ENCODE data around the gene CTXN3. TPM values are rescaled to one million over a fixed set of nuclear protein-coding genes. Genes with fewer than 3 reads are reported as not detected.

The CTXN3 gene
- not detected in 2 replicates for total RNA-seq (2014; rRNA removed; shearing (Covaris generic))
- not detected in 2 replicates for polyA plus RNA-seq (2015; cell fraction: cytosol; rRNA removed)
- not detected in 2 replicates for polyA plus RNA-seq (2015; cell fraction: nucleus; rRNA removed)

- in situ Hi-C loops (cut with HindIII; ENCODE audit: low pct_unique_long_range_greater_than_20kb, low sequenced_read_pairs) = no loop called here
- DNase-seq (ENCODE audit: low read depth, low spot score) = no peak
These were observed at the start of gene CTXN3 for GRCh38 chr5:127649018-127649439. Gene CTXN3, plus strand, starts transcription at chr5:127649082. Its CDS starts 8,440 bp downstream, at chr5:127657522.

DNA sequence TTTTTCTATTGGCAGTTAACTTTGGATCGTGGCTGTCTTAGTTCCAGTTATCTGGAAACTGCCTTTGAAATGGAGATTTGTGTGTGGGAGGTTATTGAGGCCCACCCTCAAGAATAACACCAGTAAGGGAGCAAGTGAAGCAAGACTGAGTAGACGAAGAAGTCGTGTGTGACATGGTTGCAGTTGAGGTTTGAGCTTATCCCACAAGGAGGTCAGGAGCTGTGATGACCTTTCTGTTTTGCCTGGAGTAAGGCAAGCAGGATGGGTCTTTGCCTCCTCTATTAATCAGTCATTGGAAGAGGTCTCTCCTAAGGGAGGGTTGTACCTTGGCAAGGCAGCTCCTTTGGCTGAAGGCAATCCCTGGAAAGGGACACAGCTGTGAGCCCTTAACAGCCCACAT lies 49.6 kb upstream of the CTXN3 start:
- in situ Hi-C loops (cut with HindIII; ENCODE audit: low pct_unique_long_range_greater_than_20kb, low sequenced_read_pairs) = no loop called here
- DNase-seq (ENCODE audit: low read depth, low spot score) = no peak

GRCh38 chr5:127599847-127600246 lies 49.0 kb upstream of the CTXN3 start:
- no peak for DNase-seq (ENCODE audit: low read depth, low spot score)
- in situ Hi-C loops (cut with HindIII; ENCODE audit: low pct_unique_long_range_greater_than_20kb, low sequenced_read_pairs) = no loop called here

- in situ Hi-C loops (cut with HindIII; ENCODE audit: low pct_unique_long_range_greater_than_20kb, low sequenced_read_pairs) = no loop called here
These were observed 47.8 kb upstream of the CTXN3 start for GRCh38 chr5:127601111-127601510.

GRCh38 chr5:127601601-127602000 lies 47.3 kb upstream of the CTXN3 start:
- DNase-seq (ENCODE audit: low read depth, low spot score) = no peak
- in situ Hi-C loops (cut with HindIII; ENCODE audit: low pct_unique_long_range_greater_than_20kb, low sequenced_read_pairs) = no loop called here

More at GRCh38 chr5:127601111-127601510, 47.8 kb upstream of the CTXN3 start:
- DNase-seq (ENCODE audit: low read depth, low spot score) = no peak

- no peak for DNase-seq (ENCODE audit: low read depth, low spot score)
- in situ Hi-C loops (cut with HindIII; ENCODE audit: low pct_unique_long_range_greater_than_20kb, low sequenced_read_pairs) = no loop called here
These were observed 46.4 kb upstream of the CTXN3 start for GRCh38 chr5:127602481-127602880.

- DNase-seq (ENCODE audit: low read depth, low spot score) = no peak
- in situ Hi-C loops (cut with HindIII; ENCODE audit: low pct_unique_long_range_greater_than_20kb, low sequenced_read_pairs) = no loop called here
These were observed 45.7 kb upstream of the CTXN3 start for GRCh38 chr5:127602896-127603844.

DNA sequence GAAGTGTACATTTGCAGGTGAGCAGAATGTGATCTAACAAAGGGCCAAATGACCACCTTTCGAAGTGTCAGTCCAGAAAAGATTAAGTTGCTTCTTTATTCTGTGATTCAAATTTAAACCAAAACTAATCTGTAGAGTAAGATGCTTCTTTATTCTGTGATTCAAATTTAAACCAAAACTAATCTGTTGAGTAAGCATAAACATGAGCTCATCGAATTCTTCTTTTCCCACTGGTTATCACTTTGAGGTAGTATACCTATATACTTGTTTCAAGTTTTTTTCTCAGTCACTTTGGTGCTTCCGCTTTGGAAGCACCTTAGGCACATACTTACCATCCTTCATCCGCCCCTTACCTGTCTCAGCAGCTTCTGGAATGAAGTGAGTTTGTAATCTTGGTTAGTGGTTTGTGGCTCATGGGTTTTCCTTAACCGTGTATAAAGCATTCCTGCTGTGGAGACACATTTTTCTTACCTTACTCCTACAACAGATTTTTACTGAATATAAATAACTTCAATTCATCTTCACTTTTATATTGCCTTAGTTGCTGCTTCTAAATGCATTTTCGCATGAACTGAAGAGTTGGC lies 40.7 kb upstream of the CTXN3 start:
- in situ Hi-C loops (cut with HindIII; ENCODE audit: low pct_unique_long_range_greater_than_20kb, low sequenced_read_pairs) = no loop called here
- no peak for DNase-seq (ENCODE audit: low read depth, low spot score)

GRCh38 chr5:127609011-127609410 lies 39.9 kb upstream of the CTXN3 start:
- no peak for DNase-seq (ENCODE audit: low read depth, low spot score)
- in situ Hi-C loops (cut with HindIII; ENCODE audit: low pct_unique_long_range_greater_than_20kb, low sequenced_read_pairs) = no loop called here

DNA sequence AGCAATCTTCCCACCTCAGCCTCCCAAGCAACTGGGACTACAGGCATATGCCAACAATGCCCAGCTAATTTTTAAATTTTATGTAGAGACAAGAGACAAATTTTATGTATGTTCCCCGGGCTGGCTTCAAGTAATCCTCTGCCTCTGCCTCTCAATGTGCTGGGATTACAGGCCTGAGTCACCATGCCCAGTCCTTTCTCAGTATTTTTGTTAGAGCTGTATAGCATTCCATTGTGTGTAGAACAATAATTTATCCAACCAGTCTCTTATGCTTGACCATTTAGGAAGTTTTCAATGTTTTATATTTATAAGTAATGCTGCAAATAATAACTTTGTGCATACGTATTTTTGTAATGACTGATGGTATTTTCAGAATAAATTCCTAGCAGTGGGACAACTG lies 38.9 kb upstream of the CTXN3 start:
- no peak for DNase-seq (ENCODE audit: low read depth, low spot score)
- in situ Hi-C loops (cut with HindIII; ENCODE audit: low pct_unique_long_range_greater_than_20kb, low sequenced_read_pairs) = no loop called here

GRCh38 chr5:127612441-127613141 lies 36.3 kb upstream of the CTXN3 start:
- no peak for DNase-seq (ENCODE audit: low read depth, low spot score)
- in situ Hi-C loops (cut with HindIII; ENCODE audit: low pct_unique_long_range_greater_than_20kb, low sequenced_read_pairs) = no loop called here

GRCh38 chr5:127615916-127616315 lies 33.0 kb upstream of the CTXN3 start:
- in situ Hi-C loops (cut with HindIII; ENCODE audit: low pct_unique_long_range_greater_than_20kb, low sequenced_read_pairs) = no loop called here
- no peak for DNase-seq (ENCODE audit: low read depth, low spot score)

DNA sequence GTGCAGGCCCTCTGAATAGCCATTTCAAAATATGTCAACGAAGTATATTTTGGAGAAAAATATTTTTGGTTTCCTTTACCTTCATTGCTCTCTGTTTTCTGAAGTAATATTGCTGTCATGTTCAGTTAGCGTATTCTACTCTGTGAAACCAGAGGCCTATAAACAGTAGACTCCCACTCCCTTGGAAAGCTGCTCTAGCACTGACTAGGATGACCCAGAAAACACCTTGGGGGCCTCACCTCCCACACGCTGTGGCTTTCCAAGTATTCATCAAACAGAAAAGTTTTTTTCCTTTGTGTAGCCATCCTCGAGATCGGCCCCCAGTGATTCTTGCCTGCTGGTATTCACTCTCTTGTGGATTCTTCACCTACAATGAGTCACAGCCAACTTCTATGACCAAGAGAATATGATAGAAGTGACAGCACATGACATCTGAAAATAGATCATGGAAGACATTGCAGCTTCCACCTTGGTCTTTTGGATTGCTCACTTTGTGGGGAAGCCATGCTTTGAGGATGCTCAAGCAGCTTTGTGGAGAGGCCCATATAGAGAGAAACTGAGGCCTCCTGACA lies 28.9 kb upstream of the CTXN3 start:
- DNase-seq (ENCODE audit: low read depth, low spot score) = no peak
- in situ Hi-C loops (cut with HindIII; ENCODE audit: low pct_unique_long_range_greater_than_20kb, low sequenced_read_pairs) = no loop called here

- in situ Hi-C loops (cut with HindIII; ENCODE audit: low pct_unique_long_range_greater_than_20kb, low sequenced_read_pairs) = no loop called here
- DNase-seq (ENCODE audit: low read depth, low spot score) = no peak
These were observed 27.1 kb upstream of the CTXN3 start for GRCh38 chr5:127621601-127622325.

DNA sequence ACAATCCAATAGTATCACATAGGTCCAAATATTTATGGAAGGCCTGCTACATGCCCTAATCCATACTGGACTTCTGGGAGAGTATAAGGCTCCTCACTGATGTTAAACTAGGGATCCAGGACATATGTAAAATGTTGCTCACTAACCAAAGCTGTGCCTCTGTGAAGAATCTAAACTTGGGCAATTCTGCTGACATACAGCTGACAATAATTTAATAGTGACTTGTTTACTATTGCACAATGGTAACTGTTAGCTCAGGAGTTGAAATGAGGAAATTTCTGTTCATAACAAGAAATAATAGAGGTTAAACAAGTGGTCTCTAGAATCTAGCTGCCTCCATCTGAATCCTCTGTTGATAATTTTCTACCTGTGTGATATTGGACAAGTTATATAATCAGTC lies 14.9 kb upstream of the CTXN3 start:
- in situ Hi-C loops (cut with HindIII; ENCODE audit: low pct_unique_long_range_greater_than_20kb, low sequenced_read_pairs) = no loop called here
- no peak for DNase-seq (ENCODE audit: low read depth, low spot score)

DNA sequence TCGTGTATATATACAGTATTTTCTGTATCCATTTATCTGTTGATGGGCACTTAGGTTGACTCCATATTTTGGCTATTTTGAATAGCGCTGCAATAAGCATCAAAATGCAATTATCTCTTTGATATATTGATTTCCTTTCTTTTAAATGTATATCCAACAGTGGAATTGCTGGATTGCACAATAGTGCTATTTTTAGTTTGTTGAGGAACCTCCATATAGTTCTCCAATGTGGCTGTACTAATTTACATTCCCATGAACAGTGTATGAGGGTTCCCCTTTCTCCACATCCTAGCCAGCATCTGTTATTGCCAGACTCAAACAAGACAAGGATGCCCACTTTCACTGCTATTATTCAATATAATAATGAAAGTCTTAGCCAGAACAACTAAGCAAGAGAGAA lies 9.1 kb upstream of the CTXN3 start:
- DNase-seq (ENCODE audit: low read depth, low spot score) = no peak
- in situ Hi-C loops (cut with HindIII; ENCODE audit: low pct_unique_long_range_greater_than_20kb, low sequenced_read_pairs) = no loop called here

DNA sequence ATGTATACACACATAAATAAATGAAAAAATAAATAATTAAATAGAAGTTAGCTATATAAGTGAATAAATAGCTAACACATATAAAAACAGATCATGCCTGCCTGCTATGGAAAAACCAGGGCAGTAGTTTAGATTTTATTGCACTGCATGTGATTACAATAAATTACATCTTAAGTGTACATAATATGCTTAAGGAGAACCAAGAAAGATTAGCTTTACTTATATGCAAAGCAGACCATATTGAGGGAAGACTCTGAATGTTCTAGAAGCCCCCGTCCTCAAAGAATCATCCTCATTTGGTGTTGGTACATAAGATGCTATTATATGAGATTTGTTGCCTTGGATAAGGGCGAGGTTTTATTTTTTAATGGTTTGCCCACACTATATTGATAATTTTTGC lies 5.9 kb upstream of the CTXN3 start:
- no peak for DNase-seq (ENCODE audit: low read depth, low spot score)
- in situ Hi-C loops (cut with HindIII; ENCODE audit: low pct_unique_long_range_greater_than_20kb, low sequenced_read_pairs) = no loop called here
